ENCODE data around the gene TEX11.

DNA sequence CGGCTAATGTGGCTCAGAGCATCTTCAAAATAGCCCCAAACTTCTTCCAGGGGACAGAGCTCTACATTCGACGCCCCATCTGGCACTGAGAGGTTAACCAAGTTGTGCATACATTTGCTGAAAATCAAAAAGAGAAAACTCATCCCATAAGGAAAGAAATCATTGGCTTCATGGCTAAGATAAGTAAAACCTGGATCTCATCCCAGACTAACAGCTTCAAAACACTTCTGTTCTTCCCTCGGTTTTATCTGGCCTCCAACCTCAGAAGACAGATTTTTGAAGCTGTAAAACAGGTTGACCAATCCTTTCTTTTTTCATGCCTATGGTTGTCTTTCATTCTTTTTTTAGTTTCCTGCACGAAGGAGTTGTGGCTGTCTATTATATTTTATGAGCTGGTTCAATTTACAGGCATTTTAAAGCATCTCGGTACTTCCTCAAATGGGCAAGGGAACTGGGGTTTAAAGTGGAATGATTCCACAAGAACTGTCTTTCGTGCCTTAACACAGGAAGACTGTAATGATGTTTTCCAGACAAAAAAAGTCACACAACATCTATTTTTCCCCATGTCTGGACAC, 356.3 kb downstream of the TEX11 start:
- TF ChIP-seq, protein P1, sequence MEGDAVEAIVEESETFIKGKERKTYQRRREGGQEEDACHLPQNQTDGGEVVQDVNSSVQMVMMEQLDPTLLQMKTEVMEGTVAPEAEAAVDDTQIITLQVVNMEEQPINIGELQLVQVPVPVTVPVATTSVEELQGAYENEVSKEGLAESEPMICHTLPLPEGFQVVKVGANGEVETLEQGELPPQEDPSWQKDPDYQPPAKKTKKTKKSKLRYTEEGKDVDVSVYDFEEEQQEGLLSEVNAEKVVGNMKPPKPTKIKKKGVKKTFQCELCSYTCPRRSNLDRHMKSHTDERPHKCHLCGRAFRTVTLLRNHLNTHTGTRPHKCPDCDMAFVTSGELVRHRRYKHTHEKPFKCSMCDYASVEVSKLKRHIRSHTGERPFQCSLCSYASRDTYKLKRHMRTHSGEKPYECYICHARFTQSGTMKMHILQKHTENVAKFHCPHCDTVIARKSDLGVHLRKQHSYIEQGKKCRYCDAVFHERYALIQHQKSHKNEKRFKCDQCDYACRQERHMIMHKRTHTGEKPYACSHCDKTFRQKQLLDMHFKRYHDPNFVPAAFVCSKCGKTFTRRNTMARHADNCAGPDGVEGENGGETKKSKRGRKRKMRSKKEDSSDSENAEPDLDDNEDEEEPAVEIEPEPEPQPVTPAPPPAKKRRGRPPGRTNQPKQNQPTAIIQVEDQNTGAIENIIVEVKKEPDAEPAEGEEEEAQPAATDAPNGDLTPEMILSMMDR (IDR thresholded peaks at IDR 0.05): no peak
- no peak for TF ChIP-seq POLR2A (IDR thresholded peaks at IDR 0.05; ENCODE audit: low read depth)

Data from esophagus muscularis mucosa (tissue), 3 donors.